Peyer's patch (tissue), 4 donors: ENCODE measurements around the gene SLC29A1. TPM values are rescaled to one million over a fixed set of nuclear protein-coding genes. Genes with fewer than 3 reads are reported as not detected.
A peak's percentile ranks its signal among the peaks of the same experiment; 100 is the strongest.

Experiments
- DNase-seq, 3 donors: peaks; one replicate each; pipeline ENCODE4 v3.0.0-alpha.2; 2017 to 2019
- H3K27ac ChIP-seq, 4 donors: fragments of 200-600 bp; sonication (generic); one replicate each; pipeline ENCODE4 v1.5.1; 2016 to 2019
- H3K27me3 ChIP-seq, 2 donors: fragments of 200-600 bp; sonication (generic); one replicate each; pipeline ENCODE4 v1.5.1; 2019
- H3K36me3 ChIP-seq, 3 donors: fragments of 200-600 bp; sonication (generic); one replicate each; pipeline ENCODE4 v1.5.1; 2016 to 2019
- H3K4me1 ChIP-seq, 4 donors: fragments of 200-600 bp; sonication (generic); one replicate each; pipeline ENCODE4 v1.5.1; 2016 to 2019
- H3K4me3 ChIP-seq, 4 donors: fragments of 200-600 bp; sonication (generic); 1 replicate in 3 of 4; 2 replicates in 1 of 4; pipeline ENCODE4 v1.5.1; 2016 to 2019; ENCODE audit warnings: mild to moderate bottlenecking in 1 of 4
- H3K9me3 ChIP-seq, 4 donors: fragments of 200-600 bp; sonication (generic); one replicate each; pipeline ENCODE4 v1.5.1; 2016 to 2019; ENCODE audit warnings: mild to moderate bottlenecking in 1 of 4
- CTCF ChIP-seq, 6 experiments: fragments of 450-650 bp in 4 of 6; fragments of 200-600 bp in 2 of 6; sonication (generic) in 1 of 6; IDR thresholded peaks; one replicate each; pipeline ENCODE4 v1.5.1; 2017 to 2019; ENCODE audit warnings: antibody characterized with exemption in 6 of 6, mild to moderate bottlenecking in 3 of 6, moderate library complexity in 1 of 6
- POLR2A ChIP-seq, 2 donors: fragments of 450-650 bp; IDR thresholded peaks; one replicate each; pipeline ENCODE4 v1.5.1; 2017; ENCODE audit warnings: antibody characterized with exemption in 2 of 2, mild to moderate bottlenecking in 2 of 2, moderate library complexity in 2 of 2
- total RNA-seq, 4 donors: library from RNA; depleted of rRNA; stranded (reverse); fragments of >200 nt; gene quantifications; one replicate each; pipeline ENCODE4 v1.1.0, GENCODE V29; 2016

SLC29A1 gene
- total RNA-seq, 4 donors from 2014 or later = 4.4 to 25.6 (median 19.5) TPM

- Histone ChIP-seq H3K4me1 (peaks cover 0 to 12% (median 3%) of the 10 kb centered on the region in 4 donors), H3K9me3 (no peaks in the 10 kb centered on the region), H3K4me3 (peak overlapping the region; percentile 5 to 41 (median 34)), H3K36me3 (no peaks in the 10 kb centered on the region), H3K27ac (no peak overlapping the region), H3K27me3 (peaks cover 0 to 20% of the 10 kb centered on the region in 2 donors)
- no peak for DNase-seq
- TF ChIP-seq CTCF (IDR thresholded peaks at IDR 0.05) (no peak), POLR2A (IDR thresholded peaks at IDR 0.05) (no peak)
These were observed 52.6 kb downstream of the SLC29A1 start for GRCh38 chr6:44275749-44276648.

- Histone ChIP-seq H3K4me3 (no peak overlapping the region), H3K36me3 (no peaks in the 10 kb centered on the region), H3K9me3 (no peaks in the 10 kb centered on the region), H3K27me3 (peaks cover 0 to 13% of the 10 kb centered on the region in 2 donors), H3K4me1 (peaks cover 0 to 12% (median 3%) of the 10 kb centered on the region in 4 donors), H3K27ac (no peak overlapping the region)
- DNase-seq = no peak
- no peak for TF ChIP-seq CTCF (IDR thresholded peaks at IDR 0.05)
- no peak for TF ChIP-seq POLR2A (IDR thresholded peaks at IDR 0.05)
These were observed 53.6 kb downstream of the SLC29A1 start for GRCh38 chr6:44276667-44277640.

- Histone ChIP-seq H3K4me1 (peaks cover 0 to 12% (median 3%) of the 10 kb centered on the region in 4 donors), H3K4me3 (no peak overlapping the region), H3K27me3 (peaks cover 0 to 13% of the 10 kb centered on the region in 2 donors), H3K27ac (no peak overlapping the region), H3K9me3 (no peaks in the 10 kb centered on the region), H3K36me3 (no peaks in the 10 kb centered on the region)
- TF ChIP-seq CTCF (IDR thresholded peaks at IDR 0.05) (no peak), POLR2A (IDR thresholded peaks at IDR 0.05) (no peak)
- DNase-seq = no peak
These were observed 54.4 kb downstream of the SLC29A1 start for GRCh38 chr6:44277763-44278162.

GRCh38 chr6:44278315-44278714, 54.9 kb downstream of the SLC29A1 start:
- no peak overlapping the region for H3K4me3 ChIP-seq
- DNase-seq = no peak
- H3K4me1 ChIP-seq = peaks cover 0 to 12% (median 3%) of the 10 kb centered on the region in 4 donors
- no peaks in the 10 kb centered on the region for H3K9me3 ChIP-seq
- TF ChIP-seq POLR2A (IDR thresholded peaks at IDR 0.05) = no peak
- no peak for TF ChIP-seq CTCF (IDR thresholded peaks at IDR 0.05)
- H3K36me3 ChIP-seq = no peaks in the 10 kb centered on the region
- peaks cover 0 to 13% of the 10 kb centered on the region in 2 donors for H3K27me3 ChIP-seq
- H3K27ac ChIP-seq = no peak overlapping the region
